Hypothalamus (tissue), 51 donors: ENCODE results near the gene OR8D1.
"Not testable (repeated sequence)": the region's sequence is repeated elsewhere in the genome, so short reads cannot be mapped to it uniquely, and the experiment has no call there.

Experiments
- DNase-seq, 51 donors: peaks; one replicate each; lab custom pipeline; 2025; lab: John Stamatoyannopoulos, UW

The OR8D1 gene

DNA sequence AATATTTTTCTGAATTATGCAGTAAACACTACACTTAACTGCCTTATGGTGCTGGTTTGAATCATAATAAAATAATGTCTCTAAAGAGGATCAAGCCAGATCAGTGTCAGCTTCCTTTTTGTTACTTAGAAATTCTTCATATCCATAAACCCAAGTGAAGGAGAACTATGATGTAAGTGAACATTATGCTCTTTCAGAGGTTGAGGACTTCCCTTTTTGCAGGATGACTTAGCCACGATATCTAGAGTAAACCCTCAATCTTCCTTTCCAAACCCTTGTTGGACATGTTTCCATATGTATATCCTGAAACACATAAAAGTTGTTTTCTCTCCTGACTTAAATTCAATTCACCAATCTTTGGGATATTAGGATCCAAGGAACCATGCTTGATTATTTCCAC is 19.1 kb downstream of the OR8D1 start:
- no peak for DNase-seq

DNA sequence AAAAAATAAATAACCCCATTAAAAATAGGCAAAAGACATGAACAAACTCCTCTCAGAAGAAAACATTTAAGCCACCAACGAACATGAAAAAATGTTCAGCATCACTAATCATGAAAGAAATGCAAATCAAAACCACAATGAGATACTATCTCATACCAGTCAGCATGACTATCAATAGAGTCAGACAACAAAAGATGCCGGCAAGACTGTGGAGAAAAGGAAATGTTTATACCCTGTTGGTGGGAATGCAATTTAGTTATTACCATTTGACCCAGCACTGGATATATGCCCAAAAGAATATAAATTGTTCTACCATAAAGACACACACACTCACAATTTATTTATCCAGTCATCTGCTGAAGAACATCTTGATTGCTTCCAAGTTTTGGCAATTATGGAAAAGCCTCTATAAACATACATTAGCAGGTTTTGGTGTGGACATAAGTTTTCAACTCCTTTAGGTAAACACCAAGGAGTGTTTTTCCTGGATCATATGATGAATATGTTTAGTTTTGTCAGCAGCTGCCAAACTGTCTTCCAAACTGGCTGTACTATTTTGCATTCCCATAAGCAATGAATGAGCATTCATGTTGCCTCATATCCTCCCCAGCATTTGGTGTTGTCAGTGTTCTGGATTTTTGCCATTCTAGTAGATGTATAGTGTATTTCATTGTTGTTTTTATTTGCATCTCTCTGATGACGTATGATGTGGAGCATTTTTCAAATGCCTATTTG is 28.0 kb downstream of the OR8D1 start:
- DNase-seq, result no peak

DNA sequence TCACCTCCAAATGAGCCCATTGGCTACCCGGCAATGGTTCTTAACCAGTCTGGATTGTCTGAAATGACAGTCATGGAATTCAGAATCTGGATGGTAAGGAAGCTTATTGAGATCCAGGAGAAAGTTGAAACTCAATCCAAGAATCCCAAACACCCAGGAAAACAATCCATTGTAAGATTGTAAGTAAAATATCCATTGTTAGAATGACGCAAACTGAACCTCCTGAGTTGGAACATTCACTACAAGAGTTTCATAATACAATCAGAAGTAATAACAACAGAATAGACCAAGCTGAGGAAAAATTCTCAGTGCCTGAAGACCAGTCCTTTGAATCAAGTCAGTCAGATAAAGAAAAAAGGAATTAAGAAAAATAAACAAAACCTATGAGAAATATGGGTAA is 35.5 kb downstream of the OR8D1 start:
- no peak for DNase-seq

- no peak for DNase-seq
Observed at GRCh38 chr11:124277804-124278203, 35.9 kb downstream of the OR8D1 start.

DNA sequence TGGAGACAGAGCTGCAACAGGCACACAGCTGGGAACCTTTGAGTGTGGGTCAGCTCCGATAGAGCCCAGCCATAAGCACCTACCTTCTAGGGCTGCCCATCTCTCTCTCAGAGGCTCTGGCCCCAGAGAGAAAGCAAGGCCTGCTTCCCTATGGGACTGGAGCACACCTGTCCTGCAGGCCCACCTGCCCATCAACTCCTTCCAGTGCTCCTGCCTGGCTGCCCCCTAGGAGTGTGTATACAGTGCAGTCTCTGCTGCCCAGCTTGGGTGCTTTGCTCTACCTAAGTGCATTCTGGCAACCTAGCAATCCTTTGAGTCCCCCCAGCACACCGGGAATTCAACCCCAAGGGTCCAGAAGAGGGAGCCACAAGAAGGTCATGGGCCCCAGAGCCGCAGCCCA is 36.5 kb downstream of the OR8D1 start:
- no peak for DNase-seq

DNA sequence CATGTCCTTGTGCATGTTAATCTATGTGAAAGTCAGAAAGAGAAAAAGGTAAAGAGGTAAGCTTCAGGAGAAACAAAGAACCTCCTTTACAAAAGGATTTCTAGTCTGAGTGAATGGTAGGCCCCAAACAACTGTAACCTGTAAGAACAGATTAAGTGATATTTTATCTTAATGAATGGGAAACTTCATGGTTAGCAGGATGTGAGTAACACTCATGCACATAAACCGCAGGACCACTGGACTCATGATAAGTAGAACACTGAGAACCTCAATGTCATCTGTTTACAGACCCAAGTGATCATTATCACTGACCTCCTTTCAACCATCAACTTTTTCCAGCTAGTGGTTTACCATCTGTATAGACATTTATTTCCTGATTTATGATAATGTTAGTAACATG is 37.7 kb downstream of the OR8D1 start:
- no peak for DNase-seq

GRCh38 chr11:124274000-124274399 is 39.7 kb downstream of the OR8D1 start:
- no peak for DNase-seq

DNA sequence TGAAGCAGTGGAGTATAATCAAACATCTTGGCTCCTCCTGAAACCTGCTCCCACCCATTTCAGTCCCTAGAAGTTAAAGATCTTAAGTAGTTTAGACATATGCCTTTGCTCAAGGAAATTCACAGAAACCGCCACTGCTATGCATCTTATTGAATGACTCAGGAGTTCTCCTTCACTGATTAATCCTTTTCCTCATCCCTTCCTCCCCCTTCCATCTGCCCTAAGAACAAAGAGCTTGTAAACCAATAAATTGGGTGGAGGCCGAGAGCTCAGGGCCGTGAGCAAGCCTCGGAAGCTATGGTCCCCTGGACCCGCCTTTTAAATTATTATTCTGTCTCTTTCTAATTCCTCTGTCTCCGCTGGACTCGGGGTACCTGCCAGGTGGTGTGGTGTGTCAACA is 42.9 kb downstream of the OR8D1 start:
- not testable (repeated sequence) for DNase-seq

DNA sequence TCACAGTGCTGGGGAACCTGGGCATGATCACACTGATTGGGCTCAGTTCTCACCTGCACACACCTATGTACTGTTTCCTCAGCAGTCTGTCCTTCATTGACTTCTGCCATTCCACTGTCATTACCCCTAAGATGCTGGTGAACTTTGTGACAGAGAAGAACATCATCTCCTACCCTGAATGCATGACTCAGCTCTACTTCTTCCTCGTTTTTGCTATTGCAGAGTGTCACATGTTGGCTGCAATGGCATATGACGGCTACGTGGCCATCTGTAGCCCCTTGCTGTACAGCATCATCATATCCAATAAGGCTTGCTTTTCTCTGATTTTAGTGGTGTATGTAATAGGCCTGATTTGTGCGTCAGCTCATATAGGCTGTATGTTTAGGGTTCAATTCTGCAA is 48.7 kb downstream of the OR8D1 start:
- DNase-seq, result not testable (repeated sequence)

DNA sequence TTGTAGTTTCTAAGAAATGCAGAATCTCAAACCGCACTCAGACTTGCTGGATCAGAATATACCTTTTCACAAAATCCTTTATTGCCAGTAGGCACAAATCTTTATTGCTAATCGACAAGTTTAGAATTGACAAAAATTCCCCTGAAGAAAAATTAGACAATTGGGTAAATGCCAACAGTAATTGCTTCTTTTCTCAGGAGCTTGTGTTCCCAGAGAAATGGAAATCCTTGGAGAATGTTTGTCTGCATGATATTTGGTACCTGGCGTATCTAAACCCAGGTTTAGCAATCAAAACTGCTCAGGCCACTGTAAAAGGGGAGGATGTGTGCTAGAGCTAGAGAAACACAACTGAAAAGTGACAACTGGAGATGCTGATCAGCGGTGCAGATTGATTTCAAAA is 57.7 kb downstream of the OR8D1 start, which contains the start of gene OR8G5:
Gene OR8G5, plus strand, starts transcription at position 301 of the 400 bp plus-strand sequence. CDS start 8,556 bp downstream, outside the sequence.
- no peak for DNase-seq
